22Rv1 (cell line): ENCODE results near the gene LAYN.

ENCODE experiments used
- H3K27ac ChIP-seq: fragments of 450-650 bp; 2 replicates; pipeline ENCODE4 v1.5.1; 2017
- CTCF ChIP-seq: fragments of 450-650 bp; IDR thresholded peaks from 2 replicates; pipeline ENCODE4 v1.5.1; 2017; ENCODE audit warnings: mild to moderate bottlenecking
- ZFX ChIP-seq: fragments of 450-650 bp; IDR thresholded peaks from 2 replicates; pipeline ENCODE4 v1.6.1; 2017; ENCODE audit warnings: antibody characterized with exemption, borderline replicate concordance

LAYN gene

GRCh38 chr11:111573821-111574249 is 33.3 kb downstream of the LAYN start:
- no peak overlapping the region for H3K27ac ChIP-seq
- TF ChIP-seq CTCF (no peak), ZFX (no peak)

- no peak overlapping the region for H3K27ac ChIP-seq
- TF ChIP-seq ZFX, result no peak
- TF ChIP-seq CTCF, result no peak
Observed at GRCh38 chr11:111574373-111575225, 34.1 kb downstream of the LAYN start.

GRCh38 chr11:111575740-111576139 is 35.2 kb downstream of the LAYN start:
- no peak overlapping the region for H3K27ac ChIP-seq
- TF ChIP-seq ZFX, result no peak
- no peak for TF ChIP-seq CTCF

- TF ChIP-seq CTCF, result no peak
- TF ChIP-seq ZFX, result no peak
- no peak overlapping the region for H3K27ac ChIP-seq
Observed at GRCh38 chr11:111577821-111578220, 37.3 kb downstream of the LAYN start.

- TF ChIP-seq CTCF, result no peak
- TF ChIP-seq ZFX, result no peak
Observed at GRCh38 chr11:111581341-111581740, 40.8 kb downstream of the LAYN start.

GRCh38 chr11:111582163-111582562 is 41.6 kb downstream of the LAYN start:
- TF ChIP-seq CTCF (no peak), ZFX (no peak)
- no peak overlapping the region for H3K27ac ChIP-seq

More at GRCh38 chr11:111581341-111581740, 40.8 kb downstream of the LAYN start:
- H3K27ac ChIP-seq, result no peak overlapping the region

GRCh38 chr11:111582881-111583280 is 42.4 kb downstream of the LAYN start:
- TF ChIP-seq CTCF, result no peak
- TF ChIP-seq ZFX, result no peak
- no peak overlapping the region for H3K27ac ChIP-seq
